ENCODE results near the gene LMTK3.

The LMTK3 gene

DNA sequence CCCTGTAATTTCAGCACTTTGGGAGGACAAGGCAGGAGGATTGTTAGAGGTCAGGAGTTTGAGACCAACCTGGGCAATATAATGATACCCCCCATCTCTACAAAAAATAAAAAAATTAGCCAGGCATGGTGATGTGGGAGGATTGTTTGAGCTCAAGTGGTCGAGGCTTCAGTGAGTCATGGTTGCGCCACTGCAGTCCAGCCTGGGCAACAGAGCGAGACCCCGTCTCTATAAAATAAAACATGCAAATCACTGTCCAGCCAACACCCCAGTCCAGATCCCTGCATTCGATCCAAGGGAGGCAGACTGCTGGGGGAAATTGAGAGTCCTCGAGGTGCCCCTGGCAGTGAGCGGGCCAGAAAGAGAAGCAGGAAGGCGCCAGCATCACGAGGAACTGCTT is 35.5 kb downstream of the LMTK3 start:
- Mint-ChIP-seq H3K9me3 (no peaks in the 10 kb centered on the region), H3K4me1 (peaks cover 26% of the 10 kb centered on the region), H3K36me3 (peaks cover 63% of the 10 kb centered on the region), H3K4me3 (no peak overlapping the region), H3K27ac (peak overlapping the region; percentile 79)
- DNase-seq (ENCODE audit: low spot score in 2 of 2) (no peak), ATAC-seq (no peak)

DNA sequence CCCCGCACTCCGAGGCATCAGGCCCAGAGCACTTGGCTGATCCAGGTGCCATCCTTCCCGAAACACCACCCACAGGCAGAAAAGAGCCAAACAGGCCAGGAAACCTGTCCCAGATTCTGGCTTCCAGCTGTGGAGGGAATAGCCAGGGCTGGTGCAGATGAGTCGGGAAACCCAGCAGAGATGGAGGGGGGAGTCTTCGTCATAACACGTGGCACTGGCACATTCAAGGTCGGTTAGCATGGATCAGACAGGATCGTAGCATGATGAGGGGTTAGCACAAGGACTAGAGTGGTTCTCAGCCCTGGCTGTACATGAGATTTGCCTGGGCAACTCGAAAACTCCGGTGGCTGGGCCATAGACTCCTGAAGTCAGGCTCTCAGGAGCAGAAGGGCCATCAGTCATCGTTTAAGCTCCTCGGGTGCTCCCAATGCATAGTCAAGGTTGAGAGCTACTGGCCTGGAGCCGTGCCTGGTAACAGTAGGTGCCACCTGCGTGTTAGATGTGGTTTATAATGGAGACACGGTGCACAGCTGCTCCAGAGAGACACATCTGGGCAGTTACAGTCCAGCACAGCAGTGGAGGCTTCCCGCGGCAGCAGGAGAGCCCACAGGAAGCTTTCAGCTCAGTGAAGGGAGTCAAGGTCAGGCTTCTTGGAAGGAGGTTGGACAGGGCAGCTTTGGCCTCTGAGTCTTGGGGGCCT is 36.1 kb downstream of the LMTK3 start:
- DNase-seq (ENCODE audit: low spot score in 2 of 2), result no peak
- Mint-ChIP-seq H3K27ac (peak overlapping the region; percentile 79), H3K9me3 (no peaks in the 10 kb centered on the region), H3K36me3 (peaks cover 70% of the 10 kb centered on the region), H3K4me3 (no peak overlapping the region), H3K4me1 (peaks cover 25% of the 10 kb centered on the region)
- ATAC-seq, result no peak

- ATAC-seq, result no peak
- Mint-ChIP-seq H3K4me1 (peaks cover 13% of the 10 kb centered on the region), H3K36me3 (peaks cover 69% of the 10 kb centered on the region), H3K27ac (peak overlapping the region; percentile 79), H3K4me3 (no peak overlapping the region), H3K9me3 (no peaks in the 10 kb centered on the region)
- DNase-seq (ENCODE audit: low spot score in 2 of 2), result no peak
These were observed 37.5 kb downstream of the LMTK3 start for GRCh38 chr19:48474084-48474592.

GRCh38 chr19:48473161-48473966 is 38.3 kb downstream of the LMTK3 start:
- Mint-ChIP-seq H3K4me1 (peaks cover 19% of the 10 kb centered on the region), H3K9me3 (no peaks in the 10 kb centered on the region), H3K36me3 (peaks cover 73% of the 10 kb centered on the region), H3K27ac (peak overlapping the region; percentile 17), H3K4me3 (no peak overlapping the region)
- DNase-seq (ENCODE audit: low spot score in 2 of 2), result no peak
- no peak for ATAC-seq

DNA sequence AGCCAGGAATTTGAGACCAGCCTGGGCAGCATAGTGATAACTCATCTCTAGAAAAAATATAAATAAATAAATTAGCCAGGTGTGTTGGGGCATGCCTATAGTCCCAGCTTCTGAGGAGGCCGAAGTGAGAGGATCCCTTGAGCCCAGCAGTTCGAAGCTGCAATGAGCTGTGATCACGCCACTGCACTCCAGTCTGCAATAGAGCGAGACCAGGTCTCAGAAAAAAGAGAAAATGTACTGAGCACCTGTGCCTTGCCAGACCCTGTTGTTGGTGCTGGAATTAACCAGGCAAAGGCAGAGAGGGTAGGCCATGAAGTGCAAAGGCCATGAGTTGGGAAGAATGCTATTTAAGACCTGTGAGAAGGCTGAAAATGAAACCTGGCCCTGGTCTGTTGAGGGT is 39.8 kb downstream of the LMTK3 start:
- Mint-ChIP-seq H3K36me3 (peaks cover 73% of the 10 kb centered on the region), H3K9me3 (no peaks in the 10 kb centered on the region), H3K4me1 (peaks cover 27% of the 10 kb centered on the region), H3K4me3 (no peak overlapping the region), H3K27ac (peak overlapping the region; percentile 74)
- DNase-seq (ENCODE audit: low spot score in 2 of 2) (no peak), ATAC-seq (no peak)

- H3K9me3 Mint-ChIP-seq, result no peaks in the 10 kb centered on the region
- H3K4me3 Mint-ChIP-seq, result peak overlapping the region; percentile 85
- H3K27ac Mint-ChIP-seq, result no peak overlapping the region
- H3K36me3 Mint-ChIP-seq, result peaks cover 65% of the 10 kb centered on the region
- H3K4me1 Mint-ChIP-seq, result peaks cover 27% of the 10 kb centered on the region
- DNase-seq (ENCODE audit: low spot score in 2 of 2) (no peak), ATAC-seq (no peak)
These were observed 40.8 kb downstream of the LMTK3 start for GRCh38 chr19:48470856-48471255.

DNA sequence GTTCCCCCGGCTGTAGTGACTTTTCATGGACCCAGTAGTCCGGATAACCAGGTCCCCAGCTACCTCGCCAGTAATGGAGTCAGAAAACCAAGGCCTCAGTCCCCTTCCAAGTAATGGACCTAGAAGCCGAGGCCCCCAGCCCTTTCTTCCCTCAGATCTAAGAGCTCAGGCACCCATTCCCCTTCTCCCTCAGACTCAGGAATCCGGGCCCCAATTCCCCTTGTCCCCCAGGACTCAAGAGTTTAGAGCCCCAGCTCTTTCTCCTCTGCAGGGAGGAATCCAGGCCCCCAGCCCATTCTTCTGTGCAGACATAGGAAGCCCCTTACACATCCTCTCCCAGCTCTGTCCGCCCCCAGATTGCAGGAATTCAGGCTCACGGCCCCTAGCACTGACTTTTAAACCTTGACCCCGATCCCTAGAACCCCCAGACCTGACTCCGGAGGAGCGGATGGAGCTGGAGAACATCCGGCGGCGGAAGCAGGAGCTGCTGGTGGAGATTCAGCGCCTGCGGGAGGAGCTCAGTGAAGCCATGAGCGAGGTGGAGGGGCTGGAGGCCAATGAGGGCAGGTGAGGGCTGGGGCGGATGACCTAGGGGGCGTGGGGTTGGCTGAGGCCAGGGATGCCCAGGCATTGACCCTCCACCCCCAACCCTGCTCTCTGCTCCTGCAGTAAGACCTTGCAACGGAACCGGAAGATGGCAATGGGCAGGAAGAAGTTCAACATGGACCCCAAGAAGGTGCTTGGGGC is 41.5 kb downstream of the LMTK3 start:
- ATAC-seq, result no peak
- no peaks in the 10 kb centered on the region for H3K9me3 Mint-ChIP-seq
- no peak overlapping the region for H3K27ac Mint-ChIP-seq
- DNase-seq (ENCODE audit: low spot score in 2 of 2), result no peak
- peak overlapping the region; percentile 85 for H3K4me3 Mint-ChIP-seq
- H3K4me1 Mint-ChIP-seq, result peaks cover 34% of the 10 kb centered on the region
- H3K36me3 Mint-ChIP-seq, result peaks cover 59% of the 10 kb centered on the region

- Mint-ChIP-seq H3K4me3 (peak within 1 kb of the TSS; percentile 85), H3K27ac (peak within 1 kb of the TSS; percentile 86), H3K36me3 (peaks cover 52% of the 10 kb centered on the region), H3K9me3 (no peaks in the 10 kb centered on the region), H3K4me1 (peaks cover 35% of the 10 kb centered on the region)
- ATAC-seq, result peak; percentile 37
- peak in 1 of 2 donors; percentile 83 for DNase-seq (ENCODE audit: low spot score in 2 of 2)
These were observed 42.2 kb downstream of the LMTK3 start, which contains the start of gene CYTH2 for GRCh38 chr19:48469289-48469881. TSS of gene CYTH2 (plus strand) at chr19:48469369. CDS start at chr19:48469508, 139 bp downstream.

GRCh38 chr19:48468772-48469288 is 42.8 kb downstream of the LMTK3 start:
- peaks cover 37% of the 10 kb centered on the region for H3K4me1 Mint-ChIP-seq

DNA sequence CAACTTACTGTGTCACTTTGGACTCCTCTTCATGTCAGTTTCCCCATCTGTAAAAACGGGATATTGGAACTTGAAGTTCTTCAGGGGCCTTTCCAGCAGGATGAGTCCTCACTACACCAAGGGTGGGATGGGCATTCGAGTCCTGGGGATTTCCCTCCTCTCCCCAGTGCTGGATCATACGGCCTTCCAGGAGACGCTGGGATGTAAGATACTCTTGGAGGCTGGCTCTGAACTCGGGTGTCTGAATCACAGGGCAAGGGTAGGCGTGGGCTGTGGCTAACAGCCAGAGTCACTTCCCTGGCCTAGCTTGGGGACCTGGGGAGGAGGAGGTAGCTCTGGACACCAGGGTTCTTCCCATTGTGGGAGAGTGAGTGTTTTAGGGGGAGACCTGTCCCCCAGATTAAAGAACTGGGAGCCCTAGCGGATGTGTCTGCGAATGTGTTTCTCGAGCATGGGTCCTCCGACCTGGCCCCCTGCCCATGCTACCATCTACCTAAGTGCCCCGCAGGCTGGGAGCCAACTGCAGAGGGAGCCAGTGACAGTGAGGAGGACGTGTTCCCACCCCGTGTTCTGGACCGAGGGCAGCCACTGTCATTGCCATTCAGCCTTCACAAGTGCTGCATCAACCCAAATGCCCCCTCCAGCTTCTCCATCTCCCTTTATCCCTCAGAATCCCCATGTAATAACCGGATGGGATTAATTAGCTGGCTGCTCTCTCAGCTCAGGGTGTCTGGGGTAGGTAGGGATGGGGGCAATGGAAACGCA is 44.9 kb downstream of the LMTK3 start:
- H3K4me3 Mint-ChIP-seq, result no peak overlapping the region
- ATAC-seq (no peak), DNase-seq (ENCODE audit: low spot score in 2 of 2) (no peak)
- no peaks in the 10 kb centered on the region for H3K9me3 Mint-ChIP-seq
- no peak overlapping the region for H3K27ac Mint-ChIP-seq
- H3K36me3 Mint-ChIP-seq, result peaks cover 35% of the 10 kb centered on the region
- peaks cover 41% of the 10 kb centered on the region for H3K4me1 Mint-ChIP-seq

More at GRCh38 chr19:48468772-48469288, 42.8 kb downstream of the LMTK3 start:
- Mint-ChIP-seq H3K9me3 (no peaks in the 10 kb centered on the region), H3K4me3 (peak overlapping the region; percentile 85), H3K36me3 (peaks cover 46% of the 10 kb centered on the region), H3K27ac (peak overlapping the region; percentile 86)
- ATAC-seq (peak; percentile 93), DNase-seq (ENCODE audit: low spot score in 2 of 2) (peak; percentile 94 to 99)

- no peak for DNase-seq (ENCODE audit: low spot score in 2 of 2)
- peak overlapping the region; percentile 71 for H3K27ac Mint-ChIP-seq
- H3K4me1 Mint-ChIP-seq, result peaks cover 34% of the 10 kb centered on the region
- no peaks in the 10 kb centered on the region for H3K9me3 Mint-ChIP-seq
- peaks cover 31% of the 10 kb centered on the region for H3K36me3 Mint-ChIP-seq
- no peak overlapping the region for H3K4me3 Mint-ChIP-seq
- ATAC-seq, result peak; percentile 33
These were observed 46.4 kb downstream of the LMTK3 start for GRCh38 chr19:48465215-48465614.

GRCh38 chr19:48461982-48462655 is 49.5 kb downstream of the LMTK3 start:
- H3K4me3 Mint-ChIP-seq, result no peak overlapping the region
- ATAC-seq (no peak), DNase-seq (ENCODE audit: low spot score in 2 of 2) (no peak)
- no peaks in the 10 kb centered on the region for H3K9me3 Mint-ChIP-seq
- peaks cover 19% of the 10 kb centered on the region for H3K4me1 Mint-ChIP-seq
- no peak overlapping the region for H3K27ac Mint-ChIP-seq
- peaks cover 47% of the 10 kb centered on the region for H3K36me3 Mint-ChIP-seq

DNA sequence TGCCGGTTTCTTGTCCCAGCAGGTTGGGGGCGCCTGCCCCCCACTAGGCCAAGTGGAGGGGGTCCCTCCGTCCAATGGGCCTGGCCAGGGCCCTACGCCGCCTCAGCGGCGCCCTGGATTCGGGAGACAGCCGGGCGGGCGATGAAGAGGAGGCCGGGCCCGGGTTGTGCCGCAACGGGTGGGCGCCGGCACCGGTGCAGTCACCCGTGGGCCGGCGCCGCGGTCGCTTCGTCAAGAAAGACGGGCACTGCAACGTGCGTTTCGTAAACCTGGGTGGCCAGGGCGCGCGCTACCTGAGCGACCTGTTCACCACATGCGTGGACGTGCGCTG is 50.0 kb downstream of the LMTK3 start:
- Mint-ChIP-seq H3K9me3 (no peaks in the 10 kb centered on the region), H3K4me3 (no peak overlapping the region), H3K36me3 (peaks cover 52% of the 10 kb centered on the region), H3K27ac (no peak overlapping the region), H3K4me1 (peaks cover 19% of the 10 kb centered on the region)
- DNase-seq (ENCODE audit: low spot score in 2 of 2), result no peak
- no peak for ATAC-seq

GRCh38 chr19:48458016-48458415 is 53.6 kb downstream of the LMTK3 start:
- Mint-ChIP-seq H3K9me3 (no peaks in the 10 kb centered on the region), H3K36me3 (peaks cover 82% of the 10 kb centered on the region), H3K27ac (no peak overlapping the region), H3K4me3 (no peak overlapping the region), H3K4me1 (peaks cover 13% of the 10 kb centered on the region)
- DNase-seq (ENCODE audit: low spot score in 2 of 2), result no peak
- ATAC-seq, result no peak
